Endothelial cell of umbilical vein (primary cell): ENCODE measurements around the gene TMEM95. TPM values are rescaled to one million over a fixed set of nuclear protein-coding genes. Genes with fewer than 3 reads are reported as not detected.
"Not testable (repeated sequence)": the region's sequence is repeated elsewhere in the genome, so short reads cannot be mapped to it uniquely, and the experiment has no call there.

Source experiments
- BruUV-seq: library from RNA; stranded (reverse); fragments of 400-500 nt; replicated peaks from 2 replicates; lab custom pipeline; 2021; lab: Mats Ljungman, UMichigan
- CTCF ChIA-PET: fragments of 300-600, 350-600 bp; sonication (Branson Sonifier 250); formaldehyde crosslinking; loops from one replicate; lab custom pipeline; 2021; ENCODE audit warnings: antibody characterized with exemption, inconsistent platforms; lab: Charles Lee
- POLR2A ChIA-PET: fragments of 300-600, 350-600 bp; sonication (Branson Sonifier 250); formaldehyde crosslinking; loops from one replicate; lab custom pipeline; 2021; ENCODE audit warnings: antibody characterized with exemption, inconsistent platforms; lab: Charles Lee
- DNase-seq: peaks from one replicate; pipeline ENCODE4 v3.0.0-alpha.2; 2011; ENCODE audit warnings: low read depth, low spot score
- FAIRE-seq: peaks from 2 replicates; lab custom pipeline; 2011; peaks lifted over from hg19 to GRCh38; lab: Jason Lieb, UNC
- H2AFZ ChIP-seq: 2 replicates; pipeline ENCODE4 v1.6.0; 2012; ENCODE audit warnings: low read depth, low read length, control low read depth, inconsistent platforms
- H3K27ac ChIP-seq: 2 replicates; pipeline ENCODE4 v1.5.1; 2011; ENCODE audit warnings: low read depth, mild to moderate bottlenecking, control low read depth, low read length, moderate library complexity; ENCODE audit not compliant: insufficient read depth
- H3K27me3 ChIP-seq, 2 experiments: 2 replicates each; pipeline versions ENCODE4 v1.6.0 to v1.6.1; 2011; ENCODE audit warnings: low read length in 2 of 2, mixed read lengths in 1 of 2; ENCODE audit not compliant: control insufficient read depth in 2 of 2, insufficient read depth in 2 of 2
- H3K36me3 ChIP-seq, 2 experiments: 2 replicates in 1 of 2; 3 replicates in 1 of 2; pipeline ENCODE4 v1.5.1; 2011; ENCODE audit warnings: low read length in 2 of 2, mild to moderate bottlenecking in 1 of 2, moderate library complexity in 1 of 2; ENCODE audit not compliant: control insufficient read depth in 2 of 2, insufficient read depth in 2 of 2; ENCODE audit errors: extremely low read depth in 1 of 2
- H3K4me1 ChIP-seq: 3 replicates; pipeline ENCODE4 v1.5.1; 2011; ENCODE audit warnings: mild to moderate bottlenecking, low read length; ENCODE audit not compliant: control insufficient read depth, insufficient read depth; ENCODE audit errors: extremely low read depth
- H3K4me2 ChIP-seq: 2 replicates; pipeline ENCODE4 v1.6.1; 2011; ENCODE audit warnings: low read length, control low read depth, mixed read lengths; ENCODE audit not compliant: insufficient read depth
- H3K4me3 ChIP-seq, 3 experiments: fragments of 200-600 bp in 1 of 3; sonication (generic), shearing (Covaris generic) in 1 of 3; replicated peaks in 1 of 3; 2 replicates each; pipeline ENCODE4 v1.5.1; 2011 to 2016; ENCODE audit warnings: control low read depth in 3 of 3, low read length in 3 of 3, mild to moderate bottlenecking in 2 of 3, inconsistent platforms in 1 of 3, low read depth in 1 of 3, moderate library complexity in 1 of 3; ENCODE audit not compliant: insufficient read depth in 1 of 3
- H3K79me2 ChIP-seq: 2 replicates; pipeline ENCODE4 v1.6.0; 2012; ENCODE audit warnings: low read length, inconsistent platforms; ENCODE audit not compliant: control insufficient read depth, insufficient read depth
- H3K9ac ChIP-seq: replicated peaks from 2 replicates; pipeline ENCODE3; 2011; ENCODE audit warnings: low read length, control low read depth; ENCODE audit not compliant: insufficient read depth; ENCODE audit errors: extremely low read depth
- H3K9me1 ChIP-seq: replicated peaks from 3 replicates; pipeline ENCODE4 v1.6.0; 2011; ENCODE audit warnings: mild to moderate bottlenecking, low read length; ENCODE audit not compliant: control insufficient read depth, insufficient read depth; ENCODE audit errors: extremely low read depth
- H3K9me3 ChIP-seq: replicated peaks from 2 replicates; pipeline ENCODE4 v1.5.1; 2012; ENCODE audit warnings: low read length, inconsistent platforms; ENCODE audit not compliant: control insufficient read depth, insufficient read depth
- H4K20me1 ChIP-seq: replicated peaks from 2 replicates; pipeline ENCODE3; 2011; ENCODE audit warnings: mild to moderate bottlenecking, low read length; ENCODE audit not compliant: control insufficient read depth, insufficient read depth; ENCODE audit errors: extremely low read depth
- EZH2 ChIP-seq: IDR thresholded peaks from 2 replicates; pipeline ENCODE4 v1.6.1; 2012; ENCODE audit warnings: borderline replicate concordance, low read depth, mild to moderate bottlenecking, moderate library complexity, low read length, inconsistent platforms; ENCODE audit not compliant: severe bottlenecking
- FOS ChIP-seq: IDR thresholded peaks from 2 replicates; pipeline ENCODE4 v1.6.1; 2011; ENCODE audit warnings: mild to moderate bottlenecking, low read length, moderate library complexity, borderline replicate concordance; ENCODE audit not compliant: insufficient read depth
- GATA2 ChIP-seq: IDR thresholded peaks from 2 replicates; pipeline ENCODE4 v1.7.0; 2011; ENCODE audit warnings: low read depth, mild to moderate bottlenecking, moderate library complexity, mixed read lengths, low read length; ENCODE audit not compliant: insufficient read length, insufficient read depth
- JUN ChIP-seq: IDR thresholded peaks from 2 replicates; pipeline ENCODE4 v1.6.1; 2011; ENCODE audit warnings: borderline replicate concordance, low read depth; ENCODE audit not compliant: insufficient read length, insufficient read depth
- MAX ChIP-seq: IDR thresholded peaks from 2 replicates; pipeline ENCODE4 v1.6.1; 2011; ENCODE audit not compliant: insufficient read depth, insufficient read length
- MYC ChIP-seq: IDR thresholded peaks from one replicate; pipeline ENCODE4 v1.6.1; 2011; ENCODE audit warnings: mild to moderate bottlenecking, low read depth, low read length
- POLR2A ChIP-seq: IDR thresholded peaks from 2 replicates; pipeline ENCODE4 v1.6.1; 2012; ENCODE audit warnings: low read depth, mild to moderate bottlenecking, control low read depth, low read length
- POLR2AphosphoS5 ChIP-seq: IDR thresholded peaks from 2 replicates; pipeline ENCODE4 v1.6.1; 2012; ENCODE audit warnings: low read depth, mild to moderate bottlenecking, control low read depth, low read length, moderate library complexity; ENCODE audit not compliant: insufficient read depth
- dilution Hi-C: fragments of 300-500 bp; cut with MboI; formaldehyde crosslinking; loops from one replicate; pipeline ENCODE4 v1.15.0; 2019; ENCODE audit warnings: low sequenced_read_pairs; ENCODE audit not compliant: extremely low pct_ligation_motif_present
- intact Hi-C: fragments of 100-400 bp; cut with micrococcal nuclease; formaldehyde crosslinking; loops from one replicate; pipeline ENCODE4 v1.10.0; 2022
- polyA plus RNA-seq, 4 experiments: library from polyadenylated mRNA; depleted of rRNA in 3 of 4; stranded (reverse) in 3 of 4; unstranded in 1 of 4; fragments of >200 nt; gene quantifications; 2 replicates each; pipeline versions ENCODE4 v1.2.1 to v1.2.3, GENCODE V29; 2011 to 2012; ENCODE audit warnings: missing spikeins in 1 of 4
- total RNA-seq: library from RNA; stranded (reverse); gene quantifications from 2 replicates; pipeline ENCODE4 v1.2.3, GENCODE V29; 2021
- TF ChIP-seq, protein P1 (sequence below), 2 donors: IDR thresholded peaks; 1 replicate in 1 of 2; 2 replicates in 1 of 2; pipeline ENCODE4 v1.5.1; 2011; ENCODE audit warnings: low read length in 2 of 2, mild to moderate bottlenecking in 2 of 2, moderate library complexity in 2 of 2, control low read depth in 1 of 2, inconsistent platforms in 1 of 2, low read depth in 1 of 2; ENCODE audit not compliant: insufficient read depth in 1 of 2; ENCODE audit errors: extremely low read depth in 1 of 2

The TMEM95 gene
- total and polyA plus RNA-seq, 2 donors (not counting 3 experiments of a cell fraction or from before 2014, with no cell fraction given) = not detected

- H3K36me3 ChIP-seq = no peaks in the 10 kb centered on the region
- H3K9me3 ChIP-seq = no peaks in the 10 kb centered on the region
- H3K27ac ChIP-seq = no peak overlapping the region
- ChIA-PET POLR2A (no interaction called here), CTCF (no interaction called here)
- FAIRE-seq (no peak), DNase-seq (no peak)
- peaks cover 10% of the 10 kb centered on the region for H3K79me2 ChIP-seq
- peaks cover 0 to 2% of the 10 kb centered on the region in 2 experiments for H3K27me3 ChIP-seq
- TF ChIP-seq EZH2 (no peak), FOS (no peak), POLR2AphosphoS5 (no peak), JUN (no peak), MAX (no peak), GATA2 (no peak), POLR2A (no peak), MYC (no peak)
- TF ChIP-seq, protein P1, sequence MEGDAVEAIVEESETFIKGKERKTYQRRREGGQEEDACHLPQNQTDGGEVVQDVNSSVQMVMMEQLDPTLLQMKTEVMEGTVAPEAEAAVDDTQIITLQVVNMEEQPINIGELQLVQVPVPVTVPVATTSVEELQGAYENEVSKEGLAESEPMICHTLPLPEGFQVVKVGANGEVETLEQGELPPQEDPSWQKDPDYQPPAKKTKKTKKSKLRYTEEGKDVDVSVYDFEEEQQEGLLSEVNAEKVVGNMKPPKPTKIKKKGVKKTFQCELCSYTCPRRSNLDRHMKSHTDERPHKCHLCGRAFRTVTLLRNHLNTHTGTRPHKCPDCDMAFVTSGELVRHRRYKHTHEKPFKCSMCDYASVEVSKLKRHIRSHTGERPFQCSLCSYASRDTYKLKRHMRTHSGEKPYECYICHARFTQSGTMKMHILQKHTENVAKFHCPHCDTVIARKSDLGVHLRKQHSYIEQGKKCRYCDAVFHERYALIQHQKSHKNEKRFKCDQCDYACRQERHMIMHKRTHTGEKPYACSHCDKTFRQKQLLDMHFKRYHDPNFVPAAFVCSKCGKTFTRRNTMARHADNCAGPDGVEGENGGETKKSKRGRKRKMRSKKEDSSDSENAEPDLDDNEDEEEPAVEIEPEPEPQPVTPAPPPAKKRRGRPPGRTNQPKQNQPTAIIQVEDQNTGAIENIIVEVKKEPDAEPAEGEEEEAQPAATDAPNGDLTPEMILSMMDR (IDR thresholded peaks at IDR 0.05; ENCODE audit: extremely low read depth in 1 of 2, insufficient read depth in 1 of 2, low read depth in 1 of 2, low read length in 2 of 2) = no peak
- no peaks in the 10 kb centered on the region for H4K20me1 ChIP-seq
- dilution Hi-C loops (no loop called here), intact Hi-C loops (no loop called here)
- no peak overlapping the region for H3K4me3 ChIP-seq
- H3K4me1 ChIP-seq = peaks cover 10% of the 10 kb centered on the region
- no TSS peak for BruUV-seq
- H3K9me1 ChIP-seq = no peaks in the 10 kb centered on the region
- H2AFZ ChIP-seq = no peak overlapping the region
- H3K4me2 ChIP-seq = no peak overlapping the region
- no peak overlapping the region for H3K9ac ChIP-seq
Measured at GRCh38 chr17:7332111-7332510, 22.8 kb upstream of the TMEM95 start.

GRCh38 chr17:7332600-7333069 is 22.3 kb upstream of the TMEM95 start:
- BruUV-seq, FAIRE-seq: not testable (repeated sequence)

More at GRCh38 chr17:7332600-7333069, 22.3 kb upstream of the TMEM95 start:
- H3K9me1 ChIP-seq, H3K4me2 ChIP-seq, H3K36me3 ChIP-seq, H3K27me3 ChIP-seq, intact Hi-C loops, dilution Hi-C loops, DNase-seq, POLR2A ChIA-PET, H2AFZ ChIP-seq, H4K20me1 ChIP-seq, H3K9ac ChIP-seq, H3K79me2 ChIP-seq, H3K9me3 ChIP-seq, H3K27ac ChIP-seq, H3K4me3 ChIP-seq, CTCF ChIA-PET: not testable (repeated sequence)
- H3K4me1 ChIP-seq = peaks cover 10% of the 10 kb centered on the region
